Mammary epithelial cell (primary cell): ENCODE results near the gene TMC2.

Source experiments
- EZH2 ChIP-seq: IDR thresholded peaks from 2 replicates; pipeline ENCODE4 v1.6.1; 2012; ENCODE audit warnings: low read length, inconsistent platforms, borderline replicate concordance
- TF ChIP-seq, protein P1 (sequence below), 2 donors: IDR thresholded peaks in 1 of 2; conservative IDR thresholded peaks in 1 of 2; 2 replicates each; pipeline ENCODE4 v1.5.1; 2011 to 2012; ENCODE audit warnings: inconsistent platforms in 2 of 2, low read length in 2 of 2, mild to moderate bottlenecking in 2 of 2, control low read depth in 1 of 2, low read depth in 1 of 2; ENCODE audit not compliant: insufficient read depth in 1 of 2; ENCODE audit errors: extremely low read depth in 1 of 2

DNA sequence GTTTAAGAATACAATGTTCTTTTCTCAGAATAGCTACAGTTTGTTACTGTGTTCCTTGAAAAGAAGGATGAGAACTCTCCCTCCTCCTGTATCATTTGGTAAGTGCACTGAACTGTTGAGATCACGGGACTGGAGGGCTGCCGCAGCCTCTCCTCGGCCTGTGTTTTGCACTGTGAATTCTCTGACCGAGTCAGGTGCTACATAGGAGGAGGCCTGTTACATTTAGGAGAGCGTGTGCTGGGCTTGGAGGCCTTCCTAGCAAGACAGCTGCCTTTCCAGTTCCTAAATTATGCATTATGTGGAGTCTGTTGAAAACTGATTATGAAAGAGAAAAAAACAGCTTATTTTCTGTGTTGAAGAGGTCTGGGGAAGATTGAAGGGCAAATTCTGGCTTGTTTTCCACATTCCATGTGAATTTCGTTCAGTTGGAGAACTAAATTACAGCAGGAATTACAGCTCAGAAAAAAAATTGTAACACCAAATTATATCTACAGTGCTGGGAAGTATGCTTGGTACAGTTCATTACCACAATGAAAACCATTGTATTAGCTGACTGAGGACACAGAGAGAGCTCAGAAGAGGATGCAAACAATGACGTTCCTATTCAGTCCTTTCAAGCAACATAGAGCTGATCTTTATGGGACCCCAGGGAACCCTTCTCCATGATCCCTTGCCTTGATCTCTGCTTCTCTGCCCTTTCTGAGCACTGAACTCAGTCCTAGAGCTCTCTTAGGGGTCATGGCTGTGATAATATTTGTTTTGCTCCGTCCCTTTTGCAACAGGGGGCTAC, 2.8 kb downstream of the TMC2 start:
- TF ChIP-seq EZH2: no peak
- TF ChIP-seq, protein P1, sequence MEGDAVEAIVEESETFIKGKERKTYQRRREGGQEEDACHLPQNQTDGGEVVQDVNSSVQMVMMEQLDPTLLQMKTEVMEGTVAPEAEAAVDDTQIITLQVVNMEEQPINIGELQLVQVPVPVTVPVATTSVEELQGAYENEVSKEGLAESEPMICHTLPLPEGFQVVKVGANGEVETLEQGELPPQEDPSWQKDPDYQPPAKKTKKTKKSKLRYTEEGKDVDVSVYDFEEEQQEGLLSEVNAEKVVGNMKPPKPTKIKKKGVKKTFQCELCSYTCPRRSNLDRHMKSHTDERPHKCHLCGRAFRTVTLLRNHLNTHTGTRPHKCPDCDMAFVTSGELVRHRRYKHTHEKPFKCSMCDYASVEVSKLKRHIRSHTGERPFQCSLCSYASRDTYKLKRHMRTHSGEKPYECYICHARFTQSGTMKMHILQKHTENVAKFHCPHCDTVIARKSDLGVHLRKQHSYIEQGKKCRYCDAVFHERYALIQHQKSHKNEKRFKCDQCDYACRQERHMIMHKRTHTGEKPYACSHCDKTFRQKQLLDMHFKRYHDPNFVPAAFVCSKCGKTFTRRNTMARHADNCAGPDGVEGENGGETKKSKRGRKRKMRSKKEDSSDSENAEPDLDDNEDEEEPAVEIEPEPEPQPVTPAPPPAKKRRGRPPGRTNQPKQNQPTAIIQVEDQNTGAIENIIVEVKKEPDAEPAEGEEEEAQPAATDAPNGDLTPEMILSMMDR (conservative IDR thresholded peaks at IDR 0.05 in 1 of 2, IDR thresholded peaks at IDR 0.05 in 1 of 2; ENCODE audit: extremely low read depth in 1 of 2, insufficient read depth in 1 of 2, low read depth in 1 of 2, low read length in 2 of 2): no peak
